Mesenteric fat pad (tissue), 1 donor: ENCODE measurements around the gene SYT2. TPM values are rescaled to one million over a fixed set of nuclear protein-coding genes. Genes with fewer than 3 reads are reported as not detected.

Experiments used
- DNase-seq: peaks from one replicate; pipeline ENCODE4 v3.0.0-alpha.2; 2020; ENCODE audit warnings: low spot score
- total RNA-seq: library from RNA; stranded (reverse); fragmentation: NEBNext Ultra II Directional; extraction: Animal tissue kit (Norgen Biotek cat#: 25700); gene quantifications from one replicate; pipeline ENCODE4 v1.2.1, GENCODE V29; 2021
- donor health status: DM: yes; HTN: yes; CAD: no.

Gene SYT2
- total RNA-seq, 1 donor from 2014 or later: not detected

DNA sequence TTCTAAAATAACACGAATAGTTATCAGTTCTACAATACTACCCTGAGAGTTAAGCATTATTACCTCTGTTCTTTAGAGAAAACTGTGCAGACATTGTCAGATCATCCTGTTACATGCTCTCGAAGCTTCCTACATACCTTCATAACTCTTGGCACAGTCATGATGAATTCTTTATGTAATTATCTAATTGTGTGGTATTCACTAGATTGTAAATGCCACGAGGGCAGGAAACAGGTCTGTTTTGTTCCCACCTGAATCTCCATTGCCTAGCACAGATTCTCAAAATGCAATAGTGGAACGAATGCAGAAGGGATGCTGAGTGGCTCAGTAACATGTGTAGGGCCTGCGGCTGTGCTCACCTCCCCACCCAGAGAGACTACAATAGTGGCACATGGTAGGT is 3.4 kb downstream of the SYT2 start:
- DNase-seq: peak; percentile 12

GRCh38 chr1:202704601-202705000 is 5.7 kb downstream of the SYT2 start:
- no peak for DNase-seq

DNA sequence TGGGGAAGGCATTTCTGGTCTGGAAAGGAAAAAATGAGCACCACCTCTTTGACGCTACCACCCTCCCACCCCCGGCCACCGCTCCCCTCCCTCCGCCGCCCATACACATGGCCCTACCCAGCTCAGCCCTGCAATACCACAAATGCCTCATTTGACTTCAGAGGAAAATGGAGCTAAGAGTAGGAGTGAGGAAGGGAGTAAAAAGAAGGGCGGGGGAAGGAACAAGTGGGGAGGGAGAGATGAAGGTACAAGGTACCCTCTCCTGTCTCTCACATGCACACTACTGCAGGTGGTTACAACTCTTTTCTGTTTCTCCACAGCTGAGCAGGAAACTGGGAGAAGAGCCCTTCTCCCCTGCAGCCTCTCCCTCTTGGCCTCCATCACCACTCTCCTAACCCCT is 7.1 kb downstream of the SYT2 start:
- DNase-seq: no peak

DNA sequence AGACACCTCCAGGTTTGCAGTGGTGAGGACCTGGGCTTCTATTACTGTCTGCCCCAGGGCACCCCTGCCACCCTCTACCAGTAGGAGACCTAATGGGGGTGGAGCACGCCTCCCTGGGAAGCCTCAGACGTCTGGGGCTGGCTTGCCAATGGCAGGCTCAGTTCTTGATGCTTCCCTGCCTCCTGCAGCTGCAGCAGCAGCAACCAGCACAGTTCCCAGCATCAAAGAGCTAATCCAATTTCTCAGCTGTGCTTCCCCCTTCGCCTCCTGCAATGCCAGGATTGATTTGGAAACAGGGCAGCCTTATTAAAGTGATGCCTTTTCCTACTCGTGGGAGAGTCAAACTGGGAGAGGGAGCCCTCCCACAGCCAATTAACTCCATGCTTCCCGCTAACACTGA is 8.2 kb downstream of the SYT2 start:
- no peak for DNase-seq

- no peak for DNase-seq
Measured at GRCh38 chr1:202701200-202701599, 9.1 kb downstream of the SYT2 start.

DNA sequence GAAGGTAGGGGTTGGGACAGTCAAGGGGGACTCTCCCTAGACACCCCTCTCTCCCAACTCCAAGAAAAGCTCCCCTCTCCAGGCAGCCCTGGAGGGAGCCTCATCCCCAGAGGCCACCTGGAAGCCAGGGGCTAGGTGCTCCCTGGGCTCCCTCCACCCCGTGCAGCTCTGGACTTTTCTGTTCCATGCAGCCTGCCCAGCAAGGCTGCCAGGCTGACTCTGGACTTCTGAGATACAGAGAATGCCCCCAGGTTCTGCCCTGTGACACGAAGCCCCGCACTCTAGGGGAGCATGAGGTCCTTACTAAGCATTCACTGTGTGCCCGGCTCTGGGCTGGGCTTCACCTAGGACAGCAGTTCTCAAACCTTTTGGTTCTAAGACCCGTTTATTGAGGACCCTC is 10.2 kb downstream of the SYT2 start:
- no peak for DNase-seq

DNA sequence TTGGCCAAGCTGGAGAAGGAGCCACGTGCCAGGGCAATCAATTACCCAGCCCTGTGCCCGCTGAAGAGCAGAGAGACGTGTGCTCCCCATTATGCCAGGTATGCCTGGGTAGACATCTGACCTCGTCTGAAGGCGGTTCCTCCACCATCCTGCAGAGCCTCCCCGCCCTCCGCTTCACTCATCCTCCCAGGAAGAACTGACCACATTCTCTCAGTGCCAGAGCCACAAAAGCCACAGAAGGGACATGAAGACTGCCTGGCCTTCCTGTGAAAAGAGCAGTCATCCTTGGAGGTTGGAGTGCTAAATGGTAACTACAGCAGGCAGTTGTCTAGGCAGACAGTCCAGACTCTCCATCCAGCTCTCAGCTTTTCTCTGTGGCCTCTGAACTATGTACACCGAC is 12.0 kb downstream of the SYT2 start:
- no peak for DNase-seq

- DNase-seq: no peak
Measured at GRCh38 chr1:202697038-202697437, 13.2 kb downstream of the SYT2 start.

DNA sequence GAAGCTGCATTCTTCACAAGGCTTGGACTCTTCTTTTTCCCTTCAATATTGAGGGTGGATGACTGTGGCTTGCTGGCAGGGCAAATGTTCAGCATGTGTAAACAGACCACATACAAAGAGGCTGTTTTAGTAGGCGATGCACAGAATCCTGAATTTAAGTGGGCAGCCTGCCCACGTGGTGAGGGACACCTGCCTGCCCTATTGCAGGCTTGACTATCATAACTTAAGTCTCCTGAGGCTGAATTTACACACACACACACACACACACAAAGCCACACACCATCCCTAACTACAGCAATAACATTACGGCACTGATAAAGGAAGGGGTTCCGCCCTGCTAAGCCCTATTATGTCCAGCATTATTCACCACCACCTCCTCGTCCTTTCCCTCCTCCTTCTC is 15.9 kb downstream of the SYT2 start:
- DNase-seq: no peak

DNA sequence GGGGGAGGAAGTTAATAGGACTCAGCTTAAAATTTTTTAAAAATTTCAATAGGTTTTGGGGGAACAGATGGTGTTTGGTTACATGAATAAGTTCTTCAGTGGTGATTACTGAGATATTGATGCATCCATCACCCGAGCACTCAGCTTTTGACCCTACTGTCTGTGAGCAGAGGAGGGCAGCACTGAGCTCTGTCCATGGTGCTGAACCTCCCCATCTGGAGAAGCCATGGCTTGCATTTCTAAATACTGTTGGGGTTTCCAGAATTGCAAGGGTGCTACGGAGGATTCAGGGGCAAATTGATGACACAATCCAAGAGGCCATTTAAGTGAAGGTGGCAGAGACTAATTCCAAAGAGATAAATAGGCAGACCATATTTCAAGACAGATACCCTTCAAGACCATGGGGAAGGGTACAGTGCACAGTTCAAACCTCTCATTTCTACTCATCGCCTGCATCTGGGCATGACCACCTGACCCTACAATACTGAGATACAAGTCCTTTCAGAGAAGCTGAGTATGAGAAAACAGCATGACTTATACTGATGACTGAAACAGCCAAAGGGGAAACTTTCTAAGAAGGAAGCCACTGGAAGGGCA is 17.2 kb downstream of the SYT2 start:
- DNase-seq: no peak

GRCh38 chr1:202691816-202692215 is 18.4 kb downstream of the SYT2 start:
- DNase-seq: no peak

DNA sequence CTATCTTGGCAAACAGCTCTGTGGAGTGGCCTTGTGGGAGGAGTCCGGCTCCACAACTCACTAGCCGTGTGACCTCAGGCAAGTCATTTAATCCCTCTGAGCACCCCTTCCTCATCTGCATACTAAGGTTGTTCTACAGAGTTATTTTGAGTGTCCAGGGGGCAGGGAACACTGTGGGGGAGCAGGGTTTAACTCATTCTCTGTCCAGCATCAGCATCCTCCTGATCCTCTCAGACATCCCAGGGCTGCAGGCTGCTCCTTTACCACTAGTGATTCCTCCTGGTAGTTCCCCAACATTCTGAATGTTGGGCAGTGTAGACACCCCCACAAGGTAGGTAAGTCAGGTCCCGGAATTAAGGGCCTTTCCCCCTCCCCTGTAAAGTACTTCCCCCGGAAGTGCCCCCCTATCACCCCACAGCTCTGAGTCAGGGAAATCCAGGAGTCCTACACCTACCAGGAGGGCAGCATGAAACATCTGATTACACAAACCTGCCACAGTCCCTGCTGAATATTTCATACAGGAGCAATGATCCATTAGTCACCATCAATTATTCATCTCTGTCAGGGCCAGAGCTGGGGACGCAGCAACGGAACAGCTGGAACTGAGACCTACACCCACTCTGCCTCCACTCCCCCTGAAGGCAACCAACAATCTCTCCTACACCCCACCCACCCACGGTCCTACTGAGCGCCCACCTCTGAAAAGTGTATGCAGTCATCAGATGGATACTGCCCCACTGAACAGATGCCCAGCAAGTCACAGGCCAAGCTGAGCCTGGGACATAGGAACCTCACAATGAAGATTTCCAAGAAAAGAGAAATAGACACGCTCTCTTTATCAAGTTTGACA is 20.5 kb downstream of the SYT2 start:
- DNase-seq: no peak

DNA sequence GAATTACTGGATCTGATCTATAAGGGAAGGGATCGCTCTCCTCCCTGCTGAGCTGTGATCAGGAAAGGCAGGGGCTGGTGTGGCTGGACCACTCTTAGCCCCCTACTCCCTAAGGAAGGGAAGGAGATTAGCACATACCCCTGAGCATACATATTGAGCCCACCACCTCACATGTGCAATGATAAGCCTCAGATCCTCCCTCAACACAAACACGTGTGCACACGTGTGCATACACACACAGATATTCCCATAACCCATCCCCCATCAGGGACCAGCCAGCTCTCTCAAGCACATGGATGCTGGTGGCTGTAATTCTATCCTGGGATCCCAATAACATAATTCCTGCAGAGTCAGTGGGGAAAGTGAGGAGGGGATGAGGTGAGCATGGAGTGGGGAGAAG is 21.2 kb downstream of the SYT2 start:
- no peak for DNase-seq

DNA sequence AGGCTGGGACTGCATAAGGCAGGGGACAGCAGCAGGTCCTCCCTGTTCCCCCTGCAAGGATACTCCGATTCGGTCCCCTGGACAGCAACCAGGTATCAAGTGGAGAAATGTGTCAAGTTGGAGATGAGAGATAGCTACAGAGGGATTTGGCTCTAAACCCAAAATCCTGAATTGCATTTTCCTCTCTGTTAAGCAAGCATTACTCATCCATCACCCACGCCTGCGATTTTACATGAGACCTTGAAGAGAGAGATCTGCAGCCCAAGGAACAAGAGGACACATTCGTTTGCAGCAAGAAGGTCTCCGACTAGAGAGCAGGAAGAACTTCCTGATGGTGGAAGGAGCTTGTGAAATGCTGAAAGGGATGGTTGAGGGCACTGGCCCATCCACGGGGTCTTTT is 21.9 kb downstream of the SYT2 start:
- no peak for DNase-seq

DNA sequence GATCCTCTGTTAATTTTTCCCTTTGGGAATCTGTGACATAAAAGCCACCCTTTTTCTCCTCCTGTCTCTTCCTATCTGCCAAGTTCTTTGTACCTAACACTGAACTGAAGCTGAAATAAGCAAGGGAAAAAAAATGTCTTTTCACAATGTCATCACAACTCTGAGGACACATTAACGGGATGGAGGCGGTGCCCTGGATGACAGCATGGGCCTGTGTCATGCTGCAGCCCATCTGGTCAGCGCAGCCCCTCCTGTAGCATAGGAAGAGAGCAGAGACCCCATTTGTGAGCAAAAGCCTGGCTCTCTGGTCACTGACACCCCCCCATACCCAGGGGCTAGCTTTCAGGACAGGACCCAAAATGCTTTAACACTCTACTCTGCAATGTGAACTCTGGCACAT is 22.5 kb downstream of the SYT2 start:
- DNase-seq: no peak

DNA sequence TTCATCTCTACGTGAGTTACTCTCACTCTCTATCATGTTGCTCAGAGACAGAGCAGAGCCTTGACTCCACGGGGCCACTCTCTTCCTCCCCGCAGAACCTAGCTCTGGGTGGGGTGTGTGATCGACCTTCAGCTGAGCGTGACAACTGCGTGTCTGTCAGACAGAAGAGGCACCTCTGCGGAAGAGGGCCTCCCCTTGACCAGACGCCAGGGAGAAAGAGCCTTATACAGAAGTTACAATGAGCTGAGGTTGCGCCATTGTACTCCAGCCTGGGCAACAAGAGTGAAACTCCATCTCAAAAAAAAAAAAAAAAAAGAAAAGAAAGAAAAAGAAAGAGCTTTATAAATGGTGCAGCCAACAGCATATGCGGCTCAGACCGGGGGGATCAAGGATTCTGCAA is 22.9 kb downstream of the SYT2 start:
- DNase-seq: no peak

DNA sequence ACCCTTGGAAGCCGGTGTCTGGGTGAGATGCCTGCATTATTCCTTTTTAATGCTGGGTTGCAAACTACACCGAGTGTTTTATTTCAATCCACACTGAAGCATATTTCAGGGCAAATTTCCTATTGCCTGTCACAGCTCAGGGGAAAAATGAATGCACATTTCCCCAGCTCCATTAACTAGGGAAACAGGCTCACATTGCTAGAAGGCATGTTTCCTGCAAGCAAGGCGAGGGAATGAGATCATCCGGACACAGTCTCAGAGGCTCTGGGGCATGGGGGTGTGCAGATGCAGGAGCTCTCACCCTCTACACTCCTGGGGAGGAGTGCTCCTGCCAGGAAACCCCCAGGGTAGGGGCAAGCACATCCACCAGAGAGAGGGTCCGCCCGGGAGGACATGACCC is 24.6 kb downstream of the SYT2 start:
- DNase-seq: no peak

DNA sequence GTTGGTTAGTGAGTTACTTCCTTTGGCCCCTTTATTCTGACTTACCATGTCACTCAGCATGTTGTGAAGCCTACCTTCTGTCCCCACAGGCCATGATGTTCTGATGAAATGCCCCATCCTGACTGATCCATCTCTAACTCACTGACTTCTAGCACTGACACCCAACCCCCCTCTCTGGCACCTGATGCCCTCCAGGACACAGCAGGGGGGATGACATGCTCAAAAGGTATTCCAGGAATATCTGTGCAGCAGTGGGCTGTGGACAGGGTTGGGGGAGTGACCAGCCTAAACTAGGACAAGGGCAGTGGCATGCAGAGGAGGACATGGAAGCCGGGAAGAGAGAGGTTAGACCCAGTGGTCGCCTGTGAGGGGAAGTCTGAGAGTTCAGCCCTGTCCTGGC is 25.5 kb downstream of the SYT2 start:
- no peak for DNase-seq

DNA sequence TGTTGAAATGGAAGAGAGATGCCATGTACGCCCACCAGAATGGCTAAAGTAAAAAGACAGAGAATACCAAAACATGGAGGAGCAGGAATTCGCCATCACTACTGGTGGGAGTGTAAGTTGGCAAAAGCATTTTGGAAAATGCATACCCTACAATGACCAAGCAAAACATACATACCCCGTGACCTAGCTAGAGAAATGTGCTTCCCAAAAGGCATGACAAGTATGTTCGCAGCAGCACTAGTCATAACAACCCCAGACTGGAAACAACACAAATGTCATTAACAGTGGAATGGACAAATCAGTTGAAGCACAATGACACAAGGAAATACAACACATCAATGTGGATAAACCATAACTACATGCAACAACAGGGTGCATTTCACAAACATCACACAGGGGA is 27.2 kb downstream of the SYT2 start:
- DNase-seq: no peak

DNA sequence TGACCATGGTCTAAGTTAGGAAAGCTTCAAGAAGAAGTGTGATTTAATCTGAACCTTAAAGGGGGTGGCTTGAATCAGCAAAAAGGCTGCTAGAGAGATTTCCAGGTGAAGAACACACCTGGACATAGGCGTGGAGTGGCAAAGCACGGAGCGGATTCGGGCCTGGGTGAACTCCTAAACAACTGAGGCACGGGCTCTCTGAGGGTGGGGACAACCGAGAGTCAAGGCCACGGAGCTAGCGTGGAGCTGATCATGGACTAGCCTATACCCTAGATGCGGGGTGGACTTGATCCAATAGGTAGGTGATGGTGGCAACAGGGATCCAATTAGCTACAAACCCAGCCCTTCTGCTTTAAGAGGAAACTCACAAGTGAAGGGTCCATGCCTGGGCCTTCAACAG is 27.8 kb downstream of the SYT2 start:
- DNase-seq: no peak

- no peak for DNase-seq
Measured at GRCh38 chr1:202681736-202682420, 28.4 kb downstream of the SYT2 start.

DNA sequence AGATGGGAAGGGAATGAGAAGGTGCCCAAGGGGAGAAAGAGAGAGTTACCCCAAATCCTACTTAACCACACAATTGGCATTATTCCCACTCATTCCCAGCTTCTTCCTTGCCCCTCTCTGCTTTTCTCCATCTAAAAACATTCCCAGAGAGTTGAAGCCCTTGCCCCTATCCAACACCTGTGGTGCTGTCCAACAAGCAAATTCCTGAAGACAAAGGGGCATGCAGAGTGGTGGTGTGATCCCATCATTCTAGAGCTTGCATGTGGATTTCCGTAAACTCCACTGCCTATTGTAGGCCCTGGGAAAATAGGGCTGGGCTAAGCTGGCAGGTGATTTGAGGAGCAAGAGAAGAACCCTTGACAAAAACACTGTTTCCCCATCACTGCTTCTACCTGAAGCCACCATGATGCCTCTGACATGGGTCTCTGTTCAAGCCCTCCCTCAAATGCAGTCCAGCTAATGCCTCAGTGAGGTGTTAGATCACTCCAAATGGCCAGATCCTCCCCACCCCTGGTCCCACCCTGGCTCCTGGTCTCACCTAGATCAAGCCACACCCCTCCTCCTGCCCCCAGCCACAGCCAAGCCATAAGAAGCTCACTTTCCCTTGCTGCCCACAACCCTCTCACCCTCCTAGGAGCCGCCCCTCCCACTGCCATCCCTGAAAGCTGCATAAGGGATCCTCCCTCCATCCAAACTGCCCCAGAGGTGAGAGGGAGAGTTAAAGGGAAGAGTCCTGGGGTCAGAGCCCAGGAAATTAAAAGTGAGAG is 29.5 kb downstream of the SYT2 start:
- no peak for DNase-seq
